Thyroid gland (tissue), 4 donors: ENCODE data around the gene FAH.

Experiments
- CTCF ChIP-seq, 6 experiments: fragments of 200-600 bp in 3 of 6; fragments of 450-650 bp in 3 of 6; sonication (generic) in 3 of 6; IDR thresholded peaks; one replicate each; pipeline ENCODE4 v1.5.1; 2016 to 2019; ENCODE audit warnings: antibody characterized with exemption in 6 of 6, mild to moderate bottlenecking in 2 of 6, inconsistent platforms in 1 of 6, moderate library complexity in 1 of 6
- POLR2A ChIP-seq, 2 donors: fragments of 450-650 bp; IDR thresholded peaks; one replicate each; pipeline ENCODE4 v1.6.1; 2017; ENCODE audit warnings: antibody characterized with exemption in 2 of 2, mild to moderate bottlenecking in 2 of 2, moderate library complexity in 1 of 2

- no peak for TF ChIP-seq CTCF (IDR thresholded peaks at IDR 0.05)
- no peak for TF ChIP-seq POLR2A (IDR thresholded peaks at IDR 0.05)
Measured at GRCh38 chr15:80183306-80183705, 30.5 kb downstream of the FAH start.
